ENCODE measurements around the gene PDCD1. TPM values are rescaled to one million over a fixed set of nuclear protein-coding genes. Genes with fewer than 3 reads are reported as not detected.
"Not testable (repeated sequence)": the region's sequence is repeated elsewhere in the genome, so short reads cannot be mapped to it uniquely, and the experiment has no call there.

PDCD1 gene
- total and polyA plus RNA-seq, 7 donors: 0.14 to 3.2 (median 0.67) TPM; not detected in 3

DNA sequence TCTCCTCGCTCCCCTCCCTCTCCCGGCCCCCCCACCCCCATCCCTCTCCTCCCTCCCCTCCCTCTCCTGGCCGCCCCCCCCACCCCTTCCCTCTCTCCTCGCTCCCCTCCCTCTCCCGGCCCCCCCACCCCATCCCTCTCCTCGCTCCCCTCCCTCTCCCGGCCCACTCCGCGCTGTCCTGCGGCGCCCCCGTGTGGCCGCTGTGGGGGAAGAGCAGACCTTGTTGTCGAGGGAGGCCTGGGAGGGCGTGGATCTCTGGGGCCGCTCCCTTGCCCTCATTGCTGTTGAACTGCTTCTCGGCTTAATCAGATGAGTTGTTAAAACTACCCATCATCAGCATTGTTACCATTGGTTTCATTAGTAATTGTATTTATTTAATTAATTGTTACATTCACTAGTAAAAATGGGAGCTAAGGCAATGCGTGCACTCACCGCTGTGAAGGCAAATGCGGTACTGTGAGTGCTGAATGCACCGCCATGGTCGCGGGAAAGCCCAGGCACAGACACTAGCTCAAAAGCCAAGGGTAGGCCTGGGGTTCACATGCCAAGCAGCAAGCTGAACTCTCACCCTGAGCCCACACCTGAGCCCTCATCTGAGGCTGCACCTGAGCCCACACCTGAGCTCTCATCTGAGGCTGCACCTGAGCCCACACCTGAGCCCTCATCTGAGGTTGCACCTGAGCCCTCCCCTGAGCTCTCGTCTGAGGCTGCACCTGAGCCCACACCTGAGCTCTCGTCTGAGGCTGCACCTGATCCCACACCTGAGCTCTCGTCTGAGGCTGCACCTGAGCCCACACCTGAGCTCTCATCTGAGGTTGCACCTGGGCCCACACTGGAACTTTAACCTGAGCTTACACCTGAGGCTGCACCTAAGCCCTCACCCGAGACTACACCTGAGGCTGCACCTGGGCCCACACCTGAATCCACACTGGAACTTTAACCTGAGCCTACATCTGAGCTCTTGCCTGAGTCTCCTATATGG is 19.6 kb upstream of the PDCD1 start:
- Histone ChIP-seq H3K4me3 (no peak overlapping the region), H3K27ac (no peak overlapping the region), H3K9me3 (no peaks in the 10 kb centered on the region), H3K36me3 (no peaks in the 10 kb centered on the region), H3K27me3 (no peaks in the 10 kb centered on the region), H3K4me1 (peaks cover 0 to 20% (median 16%) of the 10 kb centered on the region in 4 donors)
- WGBS, 2 donors: 28 to 34% methylated on average over 26 to 27 of the region's 27 CpGs
- TF ChIP-seq, protein P1, sequence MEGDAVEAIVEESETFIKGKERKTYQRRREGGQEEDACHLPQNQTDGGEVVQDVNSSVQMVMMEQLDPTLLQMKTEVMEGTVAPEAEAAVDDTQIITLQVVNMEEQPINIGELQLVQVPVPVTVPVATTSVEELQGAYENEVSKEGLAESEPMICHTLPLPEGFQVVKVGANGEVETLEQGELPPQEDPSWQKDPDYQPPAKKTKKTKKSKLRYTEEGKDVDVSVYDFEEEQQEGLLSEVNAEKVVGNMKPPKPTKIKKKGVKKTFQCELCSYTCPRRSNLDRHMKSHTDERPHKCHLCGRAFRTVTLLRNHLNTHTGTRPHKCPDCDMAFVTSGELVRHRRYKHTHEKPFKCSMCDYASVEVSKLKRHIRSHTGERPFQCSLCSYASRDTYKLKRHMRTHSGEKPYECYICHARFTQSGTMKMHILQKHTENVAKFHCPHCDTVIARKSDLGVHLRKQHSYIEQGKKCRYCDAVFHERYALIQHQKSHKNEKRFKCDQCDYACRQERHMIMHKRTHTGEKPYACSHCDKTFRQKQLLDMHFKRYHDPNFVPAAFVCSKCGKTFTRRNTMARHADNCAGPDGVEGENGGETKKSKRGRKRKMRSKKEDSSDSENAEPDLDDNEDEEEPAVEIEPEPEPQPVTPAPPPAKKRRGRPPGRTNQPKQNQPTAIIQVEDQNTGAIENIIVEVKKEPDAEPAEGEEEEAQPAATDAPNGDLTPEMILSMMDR (IDR thresholded peaks at IDR 0.05): peak; percentile 18 to 66 (median 52)
- no peak for TF ChIP-seq EP300 (IDR thresholded peaks at IDR 0.05)
- intact Hi-C loops (cut with DNase I): loop anchor here (2.0 kb wide), 1 partner anchor 143 kb away; the partner anchor contains the start of gene D2HGDH
- DNase-seq: peak; percentile 84

DNA sequence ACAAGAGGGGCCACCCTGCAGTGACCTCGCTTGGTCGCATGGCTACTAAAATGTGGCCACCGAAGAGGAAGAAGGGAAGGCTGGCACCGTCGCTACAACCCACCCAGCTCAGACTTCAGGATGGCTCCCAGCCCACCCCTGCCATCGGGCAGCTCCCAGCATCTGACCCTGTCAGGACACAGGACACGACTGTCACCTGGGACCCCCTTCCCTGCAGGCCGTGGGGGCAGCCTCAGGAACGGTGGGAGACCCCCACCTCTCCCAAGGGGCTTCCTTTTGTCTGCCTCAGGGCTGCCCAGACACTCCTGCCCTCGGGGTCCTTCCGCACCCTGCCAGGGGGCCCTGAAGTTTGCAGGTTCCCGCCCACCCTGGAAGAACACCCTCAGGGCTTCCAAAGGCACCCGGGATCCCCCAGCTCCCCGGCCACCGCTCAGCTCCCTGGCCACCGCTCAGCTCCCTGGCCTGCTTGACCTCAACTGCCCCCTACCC is 18.5 kb upstream of the PDCD1 start:
- 66 to 67% methylated on average over 16 of the region's 16 CpGs for WGBS, 2 donors
- Histone ChIP-seq H3K27ac (no peak overlapping the region), H3K4me1 (peaks cover 0 to 16% (median 13%) of the 10 kb centered on the region in 4 donors), H3K27me3 (peaks cover 0 to 3% (median 0%) of the 10 kb centered on the region in 3 donors), H3K4me3 (no peak overlapping the region), H3K9me3 (no peaks in the 10 kb centered on the region), H3K36me3 (no peaks in the 10 kb centered on the region)
- no peak for DNase-seq
- TF ChIP-seq EP300 (IDR thresholded peaks at IDR 0.05) (no peak), POLR2A (IDR thresholded peaks at IDR 0.05) (no peak), POLR2AphosphoS5 (IDR thresholded peaks at IDR 0.05) (no peak)
- TF ChIP-seq, protein P1 (IDR thresholded peaks at IDR 0.05): no peak
- intact Hi-C loops (cut with DNase I): no loop called here

DNA sequence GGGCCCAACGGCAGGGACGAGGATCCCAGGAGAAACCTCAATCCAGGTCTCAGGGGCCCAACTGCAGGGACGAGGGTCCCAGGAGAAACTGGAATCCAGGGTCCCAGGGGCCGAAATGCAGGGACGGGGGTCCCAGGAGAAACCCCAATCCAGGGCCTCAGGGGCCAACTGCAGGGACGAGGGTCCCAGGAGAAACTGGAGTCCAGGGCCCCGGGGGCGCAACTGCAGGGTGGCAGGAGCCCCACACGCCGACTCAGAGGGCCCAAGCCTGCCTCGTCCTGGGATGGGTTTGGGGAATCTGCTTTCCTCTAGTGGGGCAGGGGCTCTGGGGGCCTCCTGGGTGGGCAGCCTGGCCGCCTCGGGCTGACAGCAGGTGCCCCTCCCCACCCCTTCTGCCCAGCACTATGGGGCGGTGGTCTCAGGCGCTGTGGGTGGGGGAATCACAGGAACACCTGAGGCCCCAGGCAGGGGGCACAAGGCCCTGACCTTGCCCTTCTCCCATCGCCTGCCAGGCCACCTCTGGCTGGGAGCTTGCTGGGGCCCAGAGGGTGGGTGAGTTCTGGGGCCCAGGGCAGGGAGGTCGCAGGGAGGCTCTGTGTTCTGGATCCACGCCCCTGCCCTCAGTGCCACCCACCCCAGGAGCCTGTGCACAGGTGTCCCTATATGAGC is 18.0 kb upstream of the PDCD1 start:
- Histone ChIP-seq H3K4me1 (peaks cover 0 to 11% (median 8%) of the 10 kb centered on the region in 4 donors), H3K4me3 (no peak overlapping the region), H3K36me3 (no peaks in the 10 kb centered on the region), H3K9me3 (no peaks in the 10 kb centered on the region), H3K27me3 (peaks cover 0 to 9% (median 0%) of the 10 kb centered on the region in 3 donors), H3K27ac (no peak overlapping the region)
- TF ChIP-seq POLR2A (IDR thresholded peaks at IDR 0.05): no peak
- TF ChIP-seq, protein P1 (IDR thresholded peaks at IDR 0.05): no peak
- intact Hi-C loops (cut with DNase I): no loop called here
- no peak for DNase-seq
- 80 to 81% methylated on average over 18 of the region's 18 CpGs for WGBS, 2 donors

DNA sequence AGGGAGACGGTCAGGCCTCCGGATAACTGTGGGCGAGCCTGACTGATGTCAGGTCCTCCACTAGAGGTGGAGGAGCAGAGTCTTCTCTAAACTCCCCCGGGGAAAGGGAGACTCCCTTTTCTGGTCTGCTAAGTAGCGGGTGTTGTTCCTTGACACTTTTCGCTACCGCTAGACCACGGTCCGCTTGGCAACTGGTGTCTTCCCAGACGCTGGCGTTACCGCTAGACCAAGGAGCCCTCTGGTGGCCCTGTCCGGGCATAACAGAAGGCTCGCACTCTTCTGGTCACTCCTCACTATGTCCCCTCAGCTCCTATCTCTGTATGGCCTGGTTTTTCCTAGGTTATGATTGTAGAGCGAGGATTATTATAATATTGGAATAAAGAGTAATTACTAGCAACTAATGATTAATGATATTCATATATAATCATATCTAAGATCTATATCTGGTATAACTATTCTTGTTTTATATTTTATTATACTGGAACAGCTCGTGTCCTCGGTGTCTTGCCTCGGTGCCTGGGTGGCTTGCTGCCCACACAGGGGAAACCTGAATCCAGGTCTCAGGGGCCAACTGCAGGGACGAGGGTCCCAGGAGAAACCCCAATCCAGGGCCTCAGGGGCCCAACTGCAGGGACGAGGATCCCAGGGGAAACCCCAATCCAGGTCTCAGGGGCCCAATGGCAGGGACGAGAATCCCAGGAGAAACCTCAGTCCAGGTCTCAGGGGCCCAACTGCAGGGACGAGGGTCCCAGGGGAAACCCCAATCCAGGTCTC is 17.2 kb upstream of the PDCD1 start:
- H3K4me1 ChIP-seq; H3K4me3 ChIP-seq; intact Hi-C loops (cut with DNase I); DNase-seq; H3K9me3 ChIP-seq; H3K36me3 ChIP-seq; H3K27ac ChIP-seq: not testable (repeated sequence)
- peaks cover 0 to 16% (median 0%) of the 10 kb centered on the region in 3 donors for H3K27me3 ChIP-seq
- TF ChIP-seq, protein P1 (IDR thresholded peaks at IDR 0.05): peak in 2 of 4 experiments; percentile 10 to 32
- 47 to 60% methylated on average over 20 of the region's 22 CpGs for WGBS, 2 donors

All from sigmoid colon (tissue), 7 donors.